Ovary (tissue), 9 donors: ENCODE results near the gene HSPBP1. TPM values are rescaled to one million over a fixed set of nuclear protein-coding genes. Genes with fewer than 3 reads are reported as not detected.

Experiments
- DNase-seq, 5 donors: peaks; one replicate each; pipeline ENCODE4 v3.0.0-alpha.2; 2019 to 2020
- H3K27ac ChIP-seq, 2 donors: fragments of 200-600 bp; one replicate each; pipeline versions ENCODE4 v1.5.1 to v1.8.0; 2019 to 2022
- H3K27me3 ChIP-seq: fragments of 200-600 bp; one replicate; pipeline ENCODE4 v1.8.0; 2022
- H3K36me3 ChIP-seq: fragments of 200-600 bp; sonication (generic); one replicate; pipeline ENCODE4 v1.5.1; 2019
- H3K4me1 ChIP-seq: one replicate; pipeline ENCODE4 v1.8.1; 2013; ENCODE audit warnings: mild to moderate bottlenecking, moderate library complexity; ENCODE audit not compliant: insufficient read depth
- H3K4me3 ChIP-seq: fragments of 200-600 bp; sonication (generic); one replicate; pipeline ENCODE4 v1.5.1; 2017
- H3K9me3 ChIP-seq, 2 donors: fragments of 200-600 bp in 1 of 2; sonication (generic) in 1 of 2; one replicate each; pipeline versions ENCODE4 v1.5.1 to v1.8.1; 2013 to 2019; ENCODE audit warnings: mild to moderate bottlenecking in 1 of 2, moderate library complexity in 1 of 2
- CTCF ChIP-seq, 3 donors: fragments of 450-650 bp in 2 of 3; fragments of 200-600 bp in 1 of 3; IDR thresholded peaks; one replicate each; pipeline versions ENCODE4 v1.5.1 to v1.8.0; 2016 to 2022; ENCODE audit warnings: antibody characterized with exemption in 3 of 3, mild to moderate bottlenecking in 1 of 3
- EP300 ChIP-seq: sonication (generic); formaldehyde crosslinking; IDR thresholded peaks from one replicate; pipeline ENCODE4 v1.6.1; 2017; ENCODE audit warnings: antibody characterized with exemption
- POLR2A ChIP-seq: fragments of 450-650 bp; IDR thresholded peaks from one replicate; pipeline ENCODE4 v1.6.1; 2017; ENCODE audit warnings: antibody characterized with exemption, mild to moderate bottlenecking, moderate library complexity
- WGBS, 3 donors: extraction: QIAGEN DNeasy Blood & Tissue Kit in 1 of 3; methylation state at CpG; one replicate each; pipeline versions ENCODE4 v1.1.5 to v1.1.7; 2013 to 2017; 5-methylcytosine and 5-hydroxymethylcytosine counted together
- intact Hi-C, 4 donors: fragments of 100-400 bp; cut with DNase I; formaldehyde crosslinking; loops; one replicate each; pipeline versions ENCODE4 v1.11.0 to v1.15.1; 2022 to 2023
- polyA plus RNA-seq, 2 donors: library from polyadenylated mRNA; stranded (reverse); fragments of 200-250 nt in 1 of 2; fragments of 350-450 nt in 1 of 2; fragmentation: Illumina TruSeq in 1 of 2; extraction: RNeasy Lipid Tissue Mini Kit (QIAGEN cat#74804) in 1 of 2; gene quantifications; one replicate each; pipeline ENCODE4 v1.2.3, GENCODE V29; 2013 to 2014
- total RNA-seq, 7 donors: library from RNA; depleted of rRNA in 2 of 7; stranded (reverse); fragments of >200 nt in 2 of 7; fragmentation: NEBNext Ultra II Directional in 3 of 7; extraction: Animal tissue kit (Norgen Biotek cat#: 25700) in 3 of 7; gene quantifications; one replicate each; pipeline versions ENCODE4 v1.1.0 to v1.2.4, GENCODE V29; 2016 to 2023
- donor health status: DM: no; HTN: no; CAD: no; lungs with moderate emphysema.
- donor health status: DM: no; HTN: no; CAD: no.
- donor health status: Bipolar disorder and iron deficiency.
- donor health status: DM: yes; HTN: yes; CAD: no.
- donor health status: DM: no; HTN: no; CAD: no.
- donor health status: DM: yes; HTN: yes; CAD: no.

The HSPBP1 gene
- total and polyA plus RNA-seq, 9 donors: 3.6 to 40.7 (median 31.8) TPM

GRCh38 chr19:55231391-55232285 is 48.3 kb downstream of the HSPBP1 start:
- Histone ChIP-seq H3K27ac (no peak overlapping the region), H3K4me1 (no peaks in the 10 kb centered on the region), H3K36me3 (no peaks in the 10 kb centered on the region), H3K4me3 (no peak overlapping the region), H3K9me3 (no peaks in the 10 kb centered on the region), H3K27me3 (no peaks in the 10 kb centered on the region)
- WGBS, 3 donors: 85 to 90% (median 88%) methylated on average over 30 of the region's 30 CpGs
- DNase-seq: no peak
- intact Hi-C loops: no loop called here
- no peak for TF ChIP-seq POLR2A
- no peak for TF ChIP-seq CTCF (IDR thresholded peaks at IDR 0.05)
- TF ChIP-seq EP300: no peak

- TF ChIP-seq POLR2A (no peak), EP300 (no peak), CTCF (IDR thresholded peaks at IDR 0.05) (no peak)
- Histone ChIP-seq H3K4me3 (no peak overlapping the region), H3K27ac (no peak overlapping the region), H3K36me3 (no peaks in the 10 kb centered on the region), H3K4me1 (no peaks in the 10 kb centered on the region), H3K27me3 (no peaks in the 10 kb centered on the region), H3K9me3 (no peaks in the 10 kb centered on the region)
- intact Hi-C loops: no loop called here
- DNase-seq: no peak
- WGBS, 3 donors: 85 to 88% (median 86%) methylated on average over 11 to 13 of the region's 13 CpGs
Measured at GRCh38 chr19:55230780-55231179, 49.1 kb downstream of the HSPBP1 start.

- intact Hi-C loops: no loop called here
- WGBS, 3 donors: 73 to 85% (median 73%) methylated on average over 13 of the region's 13 CpGs
- H3K27ac ChIP-seq: no peak overlapping the region
- no peak overlapping the region for H3K4me3 ChIP-seq
- H3K4me1 ChIP-seq: no peaks in the 10 kb centered on the region
- H3K27me3 ChIP-seq: no peaks in the 10 kb centered on the region
- H3K36me3 ChIP-seq: no peaks in the 10 kb centered on the region
- TF ChIP-seq EP300 (no peak), CTCF (IDR thresholded peaks at IDR 0.05) (no peak), POLR2A (no peak)
- H3K9me3 ChIP-seq: no peaks in the 10 kb centered on the region
- DNase-seq: no peak
Measured at GRCh38 chr19:55230329-55230728, 49.6 kb downstream of the HSPBP1 start.

GRCh38 chr19:55229789-55230182 is 50.1 kb downstream of the HSPBP1 start:
- intact Hi-C loops: no loop called here
- DNase-seq: no peak
- TF ChIP-seq EP300 (no peak), POLR2A (no peak), CTCF (IDR thresholded peaks at IDR 0.05) (no peak)
- Histone ChIP-seq H3K4me1 (no peaks in the 10 kb centered on the region), H3K36me3 (no peaks in the 10 kb centered on the region), H3K27ac (no peak overlapping the region), H3K27me3 (no peaks in the 10 kb centered on the region), H3K9me3 (no peaks in the 10 kb centered on the region), H3K4me3 (no peak overlapping the region)
- WGBS, 3 donors: 68 to 74% (median 70%) methylated on average over 17 of the region's 17 CpGs
